DOHH2 (cell line): ENCODE results near the gene LRMDA.

Source experiments
- H3F3A ChIP-seq: fragments of 200-600 bp; sonication (generic), shearing (Covaris generic); 2 replicates; pipeline ENCODE4 v1.6.0; 2016; ENCODE audit warnings: antibody characterized with exemption, mild to moderate bottlenecking; ENCODE audit not compliant: control insufficient read depth, insufficient read depth
- H3K27ac ChIP-seq: fragments of 200-600 bp; sonication (generic); 2 replicates; pipeline ENCODE4 v1.5.1; 2014; ENCODE audit warnings: low read depth, mild to moderate bottlenecking, low read length, moderate library complexity
- H3K27me3 ChIP-seq: fragments of 200-600 bp; sonication (generic); 2 replicates; pipeline ENCODE4 v1.6.1; 2014; ENCODE audit warnings: mild to moderate bottlenecking, low read length, mixed read lengths; ENCODE audit not compliant: control insufficient read depth
- H3K36me3 ChIP-seq: fragments of 200-600 bp; sonication (generic); 2 replicates; pipeline ENCODE4 v1.6.1; 2014; ENCODE audit warnings: mild to moderate bottlenecking, low read length, moderate library complexity, mixed read lengths; ENCODE audit not compliant: control insufficient read depth
- H3K4me1 ChIP-seq: fragments of 200-600 bp; sonication (generic); 2 replicates; pipeline ENCODE4 v1.6.1; 2014; ENCODE audit warnings: mild to moderate bottlenecking, low read length, mixed read lengths; ENCODE audit not compliant: control insufficient read depth
- H3K4me2 ChIP-seq: fragments of 200-600 bp; sonication (generic); 2 replicates; pipeline ENCODE4 v1.6.0; 2014; ENCODE audit warnings: mild to moderate bottlenecking, low read length, moderate library complexity
- H3K4me3 ChIP-seq: fragments of 200-600 bp; sonication (generic); 2 replicates; pipeline ENCODE4 v1.5.1; 2014; ENCODE audit warnings: mild to moderate bottlenecking, low read length, mixed read lengths
- H3K79me2 ChIP-seq: fragments of 200-600 bp; sonication (generic); 2 replicates; pipeline ENCODE4 v1.6.1; 2014; ENCODE audit warnings: mild to moderate bottlenecking, low read length, mixed read lengths; ENCODE audit not compliant: control insufficient read depth
- H3K9me2 ChIP-seq: fragments of 200-600 bp; sonication (generic); replicated peaks from 2 replicates; pipeline ENCODE4 v1.6.1; 2014; ENCODE audit warnings: mild to moderate bottlenecking, low read length, mixed read lengths; ENCODE audit not compliant: control insufficient read depth
- H3K9me3 ChIP-seq: fragments of 200-600 bp; sonication (generic); 2 replicates; pipeline ENCODE4 v1.6.1; 2014; ENCODE audit warnings: antibody characterized with exemption, low read length, mixed read lengths; ENCODE audit not compliant: control insufficient read depth, insufficient read depth
- H4K20me1 ChIP-seq: fragments of 200-600 bp; sonication (generic); 2 replicates; pipeline ENCODE4 v1.6.0; 2014; ENCODE audit warnings: low read depth, mild to moderate bottlenecking, antibody characterized with exemption, low read length, moderate library complexity; ENCODE audit not compliant: control insufficient read depth, insufficient read depth
- CTCF ChIP-seq: fragments of 200-600 bp; sonication (generic); IDR thresholded peaks from one replicate; pipeline ENCODE4 v1.5.1; 2014; ENCODE audit warnings: antibody characterized with exemption, mild to moderate bottlenecking, low read depth, low read length; ENCODE audit not compliant: poor library complexity, severe bottlenecking
- EZH2phosphoT487 ChIP-seq: fragments of 200-600 bp; sonication (generic); IDR thresholded peaks from 2 replicates; pipeline ENCODE4 v1.6.1; 2017; ENCODE audit warnings: borderline replicate concordance, mild to moderate bottlenecking, antibody characterized with exemption, low read length, moderate library complexity, mixed read lengths

Gene LRMDA

DNA sequence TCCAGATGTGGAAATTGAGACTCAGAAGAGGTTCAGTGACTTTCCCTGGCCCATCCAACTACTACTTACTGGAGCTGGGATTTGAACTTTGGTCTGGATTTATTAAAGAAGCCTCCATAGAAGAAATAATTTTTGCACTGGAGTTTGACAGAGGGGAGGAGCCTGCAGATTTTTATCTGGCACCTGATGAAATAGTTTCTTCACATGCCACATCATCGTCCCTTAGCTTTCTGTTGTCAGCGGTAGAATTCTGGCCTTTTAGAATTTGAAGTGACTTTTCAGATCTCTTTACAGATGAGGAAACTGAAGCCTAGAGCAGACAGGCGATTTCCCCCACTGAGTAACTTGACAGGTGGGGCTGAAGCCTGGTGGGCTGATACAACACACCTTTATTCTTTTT, 233.5 kb downstream of the LRMDA start:
- H3K27ac ChIP-seq: no peak overlapping the region
- H3K36me3 ChIP-seq: no peaks in the 10 kb centered on the region
- H4K20me1 ChIP-seq: no peaks in the 10 kb centered on the region
- H3K9me3 ChIP-seq: no peaks in the 10 kb centered on the region
- TF ChIP-seq CTCF: no peak
- TF ChIP-seq EZH2phosphoT487: no peak
- H3K4me1 ChIP-seq: no peaks in the 10 kb centered on the region
- no peaks in the 10 kb centered on the region for H3K9me2 ChIP-seq
- H3K79me2 ChIP-seq: no peaks in the 10 kb centered on the region
- H3F3A ChIP-seq: no peaks in the 10 kb centered on the region
- no peak overlapping the region for H3K4me3 ChIP-seq
- H3K4me2 ChIP-seq: no peak overlapping the region
- no peaks in the 10 kb centered on the region for H3K27me3 ChIP-seq

DNA sequence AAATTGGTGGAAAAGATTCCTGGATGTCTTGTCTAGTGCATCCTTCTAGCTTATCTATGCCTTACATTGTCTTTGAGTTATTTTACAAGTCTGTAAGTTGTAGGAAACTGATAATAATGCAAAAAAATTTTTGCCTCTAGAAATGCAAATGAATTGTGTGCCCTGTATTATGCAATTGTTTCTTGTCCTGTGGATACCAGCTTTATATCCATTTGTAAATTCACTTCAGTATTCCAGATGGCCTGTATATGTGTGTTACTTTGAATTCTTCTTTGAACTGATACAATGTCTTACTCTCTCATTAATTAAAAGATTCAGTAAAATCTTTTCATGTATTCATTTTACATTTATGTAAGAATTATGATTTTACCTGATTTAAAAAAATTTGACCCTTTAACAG, 234.3 kb downstream of the LRMDA start:
- Histone ChIP-seq H3K27ac (no peak overlapping the region), H3K27me3 (no peaks in the 10 kb centered on the region)
- TF ChIP-seq EZH2phosphoT487 (no peak), CTCF (no peak)

GRCh38 chr10:75672111-75672671, 240.8 kb downstream of the LRMDA start:
- Histone ChIP-seq H3K27ac (no peak overlapping the region), H3K27me3 (no peaks in the 10 kb centered on the region), H3K36me3 (no peaks in the 10 kb centered on the region), H3K9me3 (no peaks in the 10 kb centered on the region), H4K20me1 (no peaks in the 10 kb centered on the region), H3F3A (no peaks in the 10 kb centered on the region), H3K9me2 (no peaks in the 10 kb centered on the region), H3K4me3 (no peak overlapping the region), H3K4me2 (no peak overlapping the region), H3K4me1 (no peaks in the 10 kb centered on the region), H3K79me2 (no peaks in the 10 kb centered on the region)
- TF ChIP-seq EZH2phosphoT487: no peak
- no peak for TF ChIP-seq CTCF

More for the DNA sequence above, 234.3 kb downstream of the LRMDA start:
- Histone ChIP-seq H3K36me3 (no peaks in the 10 kb centered on the region), H4K20me1 (no peaks in the 10 kb centered on the region), H3K9me3 (no peaks in the 10 kb centered on the region), H3F3A (no peaks in the 10 kb centered on the region), H3K79me2 (no peaks in the 10 kb centered on the region), H3K4me1 (no peaks in the 10 kb centered on the region), H3K4me3 (no peak overlapping the region), H3K9me2 (no peaks in the 10 kb centered on the region), H3K4me2 (no peak overlapping the region)
